IPS-15b (cell line): Measurements from ENCODE around the gene SF3B5.
A peak's percentile ranks its signal among the peaks of the same experiment; 100 is the strongest.
"Not testable (repeated sequence)": the region's sequence is repeated elsewhere in the genome, so short reads cannot be mapped to it uniquely, and the experiment has no call there.

ENCODE experiments used
- H3K27me3 ChIP-seq: one replicate; pipeline ENCODE4 v1.6.1; 2013; ENCODE audit warnings: low read length; ENCODE audit not compliant: control insufficient read depth, insufficient read depth
- H3K36me3 ChIP-seq: one replicate; pipeline ENCODE4 v1.6.1; 2013; ENCODE audit warnings: low read length; ENCODE audit not compliant: control insufficient read depth, insufficient read depth
- H3K4me1 ChIP-seq: one replicate; pipeline ENCODE4 v1.6.1; 2013; ENCODE audit warnings: mild to moderate bottlenecking, low read length; ENCODE audit not compliant: control insufficient read depth, insufficient read depth
- H3K4me3 ChIP-seq: one replicate; pipeline ENCODE4 v1.5.1; 2013; ENCODE audit warnings: low read depth, low read length
- H3K9ac ChIP-seq: one replicate; pipeline ENCODE4 v1.6.1; 2013; ENCODE audit warnings: low read depth, mild to moderate bottlenecking, low read length
- H3K9me3 ChIP-seq: one replicate; pipeline ENCODE4 v1.6.1; 2013; ENCODE audit warnings: mild to moderate bottlenecking, low read length; ENCODE audit not compliant: control insufficient read depth, insufficient read depth

The SF3B5 gene

DNA sequence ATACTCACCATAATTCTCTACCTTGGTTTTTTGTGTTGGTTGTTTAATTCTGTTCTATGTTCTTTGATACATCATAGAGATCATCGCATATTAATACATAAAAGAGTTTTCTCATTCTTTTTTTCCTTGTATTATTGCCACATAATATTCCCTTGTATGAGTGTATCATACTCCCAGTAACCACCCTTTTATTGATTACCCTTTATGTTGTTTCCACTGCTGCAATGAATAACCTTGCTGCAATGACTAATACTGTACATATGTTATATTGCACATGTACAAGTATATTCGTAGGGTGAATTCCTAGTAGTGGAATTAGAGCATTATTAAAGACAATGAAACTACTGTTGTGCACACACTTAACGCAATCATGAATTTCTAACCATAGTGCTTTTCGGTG, 9.1 kb upstream of the SF3B5 start:
- H3K36me3 ChIP-seq: no peaks in the 10 kb centered on the region
- no peaks in the 10 kb centered on the region for H3K27me3 ChIP-seq
- H3K4me1 ChIP-seq: no peaks in the 10 kb centered on the region
- no peaks in the 10 kb centered on the region for H3K9me3 ChIP-seq
- no peak overlapping the region for H3K4me3 ChIP-seq
- H3K9ac ChIP-seq: no peak overlapping the region

DNA sequence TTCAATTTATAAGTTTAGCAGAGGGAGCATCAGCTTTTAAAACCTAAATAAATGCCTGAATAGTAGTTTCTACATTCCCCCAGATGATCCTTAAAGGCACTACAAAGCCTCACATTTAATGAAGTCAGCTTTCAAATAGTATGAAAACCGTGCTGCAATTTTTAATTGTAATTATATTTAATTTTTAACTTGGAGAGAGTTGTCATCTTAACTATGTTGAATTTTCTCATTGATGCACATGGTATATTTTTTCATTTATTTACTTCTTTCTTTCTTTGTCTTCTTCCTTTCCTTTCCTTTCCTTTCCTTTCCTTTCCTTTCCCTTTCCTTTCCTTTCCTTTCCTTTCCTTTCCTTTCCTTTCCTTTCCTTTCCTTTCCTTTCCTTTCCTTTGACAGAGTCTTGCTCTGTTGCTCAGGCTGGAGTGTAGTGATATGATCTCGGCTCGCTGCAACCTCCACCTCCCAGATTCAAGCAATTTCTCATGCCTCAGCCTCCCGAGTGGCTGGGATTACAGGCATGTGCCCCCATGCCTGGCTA, 7.7 kb upstream of the SF3B5 start:
- Histone ChIP-seq H3K4me3 (no peak overlapping the region), H3K9ac (no peak overlapping the region), H3K9me3 (no peaks in the 10 kb centered on the region), H3K36me3 (no peaks in the 10 kb centered on the region), H3K4me1 (no peaks in the 10 kb centered on the region), H3K27me3 (no peaks in the 10 kb centered on the region)

DNA sequence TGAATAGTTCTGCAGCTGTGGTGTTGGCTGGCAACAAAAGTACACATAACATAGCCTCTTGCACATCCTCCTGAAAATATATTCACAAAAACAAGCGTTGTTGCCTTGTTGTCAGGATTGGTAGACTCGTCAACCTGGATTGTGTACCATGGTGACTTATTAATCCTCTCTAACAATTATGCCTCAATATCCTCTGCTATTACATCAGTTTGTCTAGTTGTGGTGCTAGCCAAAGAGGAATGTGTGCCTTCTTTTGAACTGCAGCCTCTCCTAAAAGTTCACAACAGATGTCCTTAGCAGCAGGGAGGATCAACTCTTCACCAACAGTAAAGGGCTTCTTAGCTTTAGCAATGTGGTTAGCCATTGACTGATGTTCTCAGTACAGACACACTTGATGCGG, 3.6 kb upstream of the SF3B5 start:
- Histone ChIP-seq H3K9ac (no peak overlapping the region), H3K27me3 (no peaks in the 10 kb centered on the region), H3K9me3 (no peaks in the 10 kb centered on the region), H3K4me3 (no peak overlapping the region), H3K36me3 (no peaks in the 10 kb centered on the region), H3K4me1 (no peaks in the 10 kb centered on the region)

GRCh38 chr6:144094731-144095133, 641 bp downstream of the SF3B5 start:
- Histone ChIP-seq H3K9ac (peak overlapping the region; percentile 87), H3K36me3 (no peaks in the 10 kb centered on the region), H3K4me3 (peak overlapping the region; percentile 99), H3K4me1 (no peaks in the 10 kb centered on the region), H3K9me3 (no peaks in the 10 kb centered on the region), H3K27me3 (no peaks in the 10 kb centered on the region)

GRCh38 chr6:144093658-144094057, 1.7 kb downstream of the SF3B5 start:
- Histone ChIP-seq H3K9ac (no peak overlapping the region), H3K4me1 (no peaks in the 10 kb centered on the region), H3K27me3 (no peaks in the 10 kb centered on the region), H3K4me3 (no peak overlapping the region), H3K36me3 (no peaks in the 10 kb centered on the region), H3K9me3 (no peaks in the 10 kb centered on the region)

- H3K27me3 ChIP-seq: no peaks in the 10 kb centered on the region
These were observed 2.1 kb downstream of the SF3B5 start for GRCh38 chr6:144093236-144093635.

GRCh38 chr6:144090384-144090783, 5.0 kb downstream of the SF3B5 start:
- Histone ChIP-seq H3K36me3 (no peaks in the 10 kb centered on the region), H3K9me3 (no peaks in the 10 kb centered on the region), H3K4me3 (no peak overlapping the region), H3K9ac (no peak overlapping the region), H3K4me1 (no peaks in the 10 kb centered on the region), H3K27me3 (no peaks in the 10 kb centered on the region)

More at GRCh38 chr6:144093236-144093635, 2.1 kb downstream of the SF3B5 start:
- Histone ChIP-seq H3K4me3 (no peak overlapping the region), H3K4me1 (no peaks in the 10 kb centered on the region), H3K9me3 (no peaks in the 10 kb centered on the region), H3K9ac (no peak overlapping the region), H3K36me3 (no peaks in the 10 kb centered on the region)

- H3K27me3 ChIP-seq: no peaks in the 10 kb centered on the region
- H3K9ac ChIP-seq: no peak overlapping the region
- no peaks in the 10 kb centered on the region for H3K9me3 ChIP-seq
- H3K4me3 ChIP-seq: no peak overlapping the region
- H3K36me3 ChIP-seq: no peaks in the 10 kb centered on the region
- no peaks in the 10 kb centered on the region for H3K4me1 ChIP-seq
These were observed 7.5 kb downstream of the SF3B5 start for GRCh38 chr6:144087789-144088426.

DNA sequence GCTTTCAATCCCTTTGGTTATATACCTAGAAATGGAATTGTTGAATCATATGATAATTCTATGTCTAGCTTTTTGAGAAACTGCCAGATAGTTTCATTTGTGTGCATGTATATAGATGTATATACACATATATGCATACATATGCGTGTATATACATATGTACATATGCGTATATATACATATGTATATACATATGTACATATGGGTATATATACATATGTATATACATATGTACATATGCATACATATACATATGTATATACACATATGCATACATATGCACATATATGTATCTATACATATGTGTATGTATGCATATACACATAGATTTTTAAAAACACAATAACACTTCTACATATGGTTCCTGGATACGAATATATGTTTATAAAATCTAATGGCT, 8.4 kb downstream of the SF3B5 start:
- Histone ChIP-seq H3K27me3 (no peaks in the 10 kb centered on the region), H3K4me1 (no peaks in the 10 kb centered on the region), H3K36me3 (no peaks in the 10 kb centered on the region), H3K9ac (no peak overlapping the region), H3K4me3 (no peak overlapping the region), H3K9me3 (no peaks in the 10 kb centered on the region)

- no peaks in the 10 kb centered on the region for H3K27me3 ChIP-seq
- H3K9me3 ChIP-seq: no peaks in the 10 kb centered on the region
- H3K36me3 ChIP-seq: no peaks in the 10 kb centered on the region
- H3K4me1 ChIP-seq: no peaks in the 10 kb centered on the region
- H3K4me3 ChIP-seq: no peak overlapping the region
- no peak overlapping the region for H3K9ac ChIP-seq
These were observed 12.2 kb downstream of the SF3B5 start for GRCh38 chr6:144083172-144083571.

DNA sequence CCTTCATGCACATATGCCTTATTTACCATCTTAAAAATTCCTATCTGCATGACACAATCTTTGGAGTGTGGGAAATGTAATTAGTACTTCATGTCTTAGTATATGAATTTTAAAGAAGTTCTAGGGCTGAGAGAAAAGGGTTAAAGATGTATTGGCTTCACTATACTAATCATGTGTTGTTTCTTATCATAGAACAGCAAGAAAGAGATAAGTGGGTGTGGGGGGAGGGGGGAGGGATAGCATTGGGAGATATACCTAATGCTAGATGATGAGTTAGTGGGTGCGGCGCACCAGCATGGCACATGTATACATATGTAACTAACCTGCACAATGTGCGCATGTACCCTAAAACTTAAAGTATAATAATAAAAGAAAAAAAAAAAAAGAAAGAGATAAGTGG, 13.0 kb downstream of the SF3B5 start:
- H3K27me3 ChIP-seq, H3K9ac ChIP-seq, H3K4me3 ChIP-seq, H3K9me3 ChIP-seq, H3K36me3 ChIP-seq, H3K4me1 ChIP-seq: not testable (repeated sequence)

DNA sequence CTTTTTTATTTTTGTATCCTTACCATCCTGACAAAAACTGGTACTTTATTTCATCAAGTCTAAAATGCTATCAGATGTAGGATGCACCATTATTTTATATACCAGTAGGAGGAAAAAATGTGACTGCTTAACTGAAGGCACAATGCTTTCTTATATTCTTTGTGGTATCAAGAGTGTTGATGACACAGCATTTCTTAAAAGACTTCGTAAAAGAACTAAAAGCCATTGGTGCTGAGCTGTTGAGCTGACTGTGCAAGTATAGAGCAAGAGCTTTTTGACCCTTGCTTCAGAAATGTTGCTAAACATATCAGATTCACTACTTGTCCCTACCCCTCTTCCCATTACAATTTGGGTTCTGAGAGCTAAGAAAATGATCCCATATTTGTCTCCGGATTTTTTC, 17.5 kb downstream of the SF3B5 start:
- no peaks in the 10 kb centered on the region for H3K4me1 ChIP-seq
- no peak overlapping the region for H3K9ac ChIP-seq
- H3K9me3 ChIP-seq: no peaks in the 10 kb centered on the region
- no peaks in the 10 kb centered on the region for H3K27me3 ChIP-seq
- no peak overlapping the region for H3K4me3 ChIP-seq
- no peaks in the 10 kb centered on the region for H3K36me3 ChIP-seq
